Uterus (tissue), 2 donors: ENCODE measurements around the gene CAPS.

Experiments
- CTCF ChIP-seq, 4 experiments: fragments of 200-600 bp in 2 of 4; fragments of 450-650 bp in 2 of 4; sonication (generic) in 2 of 4; IDR thresholded peaks; one replicate each; pipeline ENCODE4 v1.5.1; 2016 to 2019; ENCODE audit warnings: antibody characterized with exemption in 4 of 4, mild to moderate bottlenecking in 2 of 4, moderate library complexity in 1 of 4
- POLR2A ChIP-seq, 2 donors: fragments of 450-650 bp; IDR thresholded peaks; one replicate each; pipeline ENCODE4 v1.6.1; 2016; ENCODE audit warnings: antibody characterized with exemption in 2 of 2, mild to moderate bottlenecking in 1 of 2, moderate library complexity in 1 of 2

GRCh38 chr19:5896365-5897076 lies 17.5 kb upstream of the CAPS start:
- no peak for TF ChIP-seq CTCF (IDR thresholded peaks at IDR 0.05)
- TF ChIP-seq POLR2A (IDR thresholded peaks at IDR 0.05), result no peak
